Stimulated activated CD8-positive, alpha-beta memory T cell treated with anti-CD3 and anti-CD28 coated beads, Interleukin-4, amount 100 ng/mL, for 24 hours (primary cell): ENCODE measurements around the gene TMEM198.

Experiments used
- DNase-seq: peaks from one replicate; pipeline ENCODE4 v3.0.0-alpha.2; 2020; ENCODE audit warnings: low read depth

TMEM198 gene

DNA sequence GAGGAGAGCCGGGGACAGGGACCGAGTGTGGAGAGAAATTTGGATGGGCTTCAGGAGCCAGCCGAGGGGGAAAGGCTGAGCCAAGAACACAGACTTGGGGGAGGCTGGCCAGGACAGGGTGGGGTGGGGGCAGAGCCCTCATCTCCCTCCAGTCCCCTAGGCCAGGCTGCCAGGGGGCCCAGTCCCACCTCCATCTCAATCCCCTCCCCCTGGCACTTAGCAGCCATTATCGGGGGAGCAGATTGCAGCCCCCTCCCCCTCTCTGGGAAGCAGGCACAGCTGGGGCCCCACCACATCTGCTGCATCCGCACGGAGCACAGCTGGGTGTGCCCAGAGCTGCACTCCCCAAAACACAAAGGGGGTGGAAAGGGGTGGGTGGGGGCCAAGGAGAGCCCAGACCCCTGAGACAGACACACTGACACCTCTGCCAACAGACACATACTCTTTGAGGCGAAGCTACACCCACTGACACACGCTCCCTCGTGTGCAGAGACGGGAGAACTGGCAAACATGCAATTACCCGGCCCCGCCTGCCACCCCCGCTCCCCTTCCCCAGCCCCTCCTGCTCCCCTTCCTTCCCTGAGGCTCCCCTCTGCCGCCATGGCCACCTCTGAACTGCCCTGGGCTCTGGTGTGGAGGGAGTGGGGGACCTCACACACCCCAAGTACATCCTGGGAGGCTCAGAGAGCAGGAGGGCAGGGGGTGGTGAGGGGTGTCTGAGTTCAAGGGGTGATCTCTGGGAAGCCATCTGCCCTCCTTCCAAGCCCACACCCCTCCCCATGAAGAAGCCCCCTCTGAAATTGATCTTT, 34.7 kb upstream of the TMEM198 start:
- no peak for DNase-seq

DNA sequence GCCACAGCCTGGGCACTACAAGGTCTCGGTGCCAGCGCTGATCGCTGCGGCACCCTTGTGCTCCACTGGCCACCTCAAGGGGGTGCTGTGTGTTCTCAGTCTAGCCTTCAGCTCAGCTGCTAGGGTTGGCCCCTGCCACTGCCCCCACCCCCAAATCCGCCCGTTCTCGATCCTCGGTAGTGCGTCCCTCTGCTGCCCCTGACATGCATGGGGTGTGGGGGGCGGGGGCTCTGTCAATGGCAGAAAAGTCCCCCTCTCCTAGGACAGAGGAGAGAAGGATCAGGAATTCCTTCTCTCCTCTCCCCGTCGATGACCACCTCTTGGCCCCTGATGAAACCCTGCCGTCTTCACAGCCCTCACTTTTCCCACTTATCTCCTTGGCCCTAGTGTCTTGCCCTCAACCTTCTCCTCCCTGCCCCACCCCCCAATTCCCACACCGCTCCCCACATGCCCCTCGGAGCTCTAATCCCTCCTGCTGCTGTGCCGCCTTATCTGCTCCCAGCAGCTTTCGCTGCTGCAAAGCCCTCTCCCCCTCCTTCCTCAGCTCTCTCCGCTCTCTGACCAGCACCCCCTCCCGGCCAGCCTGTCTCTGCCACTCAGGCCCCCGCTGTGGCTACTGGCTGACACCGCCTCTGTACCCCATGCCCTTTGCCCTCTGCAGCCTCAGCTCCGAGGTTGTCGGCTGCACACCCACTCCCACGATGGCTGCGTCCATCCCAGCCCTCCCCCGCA, 33.9 kb upstream of the TMEM198 start:
- DNase-seq: peak; percentile 19

DNA sequence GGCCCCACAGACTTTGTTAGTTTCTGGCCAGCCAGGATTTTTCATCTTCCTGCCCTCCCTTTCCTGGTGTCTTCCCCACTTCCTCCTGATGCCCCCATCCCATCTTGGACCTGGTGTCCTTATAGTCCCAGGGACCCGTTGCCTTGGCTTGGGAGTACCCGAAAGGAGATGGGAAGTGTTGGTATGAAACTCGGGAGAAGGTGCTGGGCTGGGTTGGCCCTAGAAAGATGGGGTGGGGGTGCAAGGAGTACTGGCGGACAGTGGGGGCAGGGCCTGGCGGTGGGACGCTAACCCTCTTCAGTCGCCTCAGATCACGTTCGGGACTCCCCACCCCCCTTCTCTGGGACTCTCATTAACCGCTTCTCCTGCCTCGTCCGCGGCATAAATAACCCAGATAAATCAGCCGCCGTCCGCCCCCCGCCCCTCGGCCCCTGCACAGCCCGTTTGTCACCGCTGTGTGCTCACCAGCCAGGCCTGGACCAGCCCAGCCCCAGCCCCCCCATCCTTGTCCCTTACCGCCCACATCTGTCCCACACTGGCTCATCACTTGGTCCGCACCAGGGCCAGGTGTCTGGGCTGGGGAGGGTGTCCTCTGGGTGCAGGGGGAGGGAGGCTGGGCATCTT, 33.2 kb upstream of the TMEM198 start:
- no peak for DNase-seq

DNA sequence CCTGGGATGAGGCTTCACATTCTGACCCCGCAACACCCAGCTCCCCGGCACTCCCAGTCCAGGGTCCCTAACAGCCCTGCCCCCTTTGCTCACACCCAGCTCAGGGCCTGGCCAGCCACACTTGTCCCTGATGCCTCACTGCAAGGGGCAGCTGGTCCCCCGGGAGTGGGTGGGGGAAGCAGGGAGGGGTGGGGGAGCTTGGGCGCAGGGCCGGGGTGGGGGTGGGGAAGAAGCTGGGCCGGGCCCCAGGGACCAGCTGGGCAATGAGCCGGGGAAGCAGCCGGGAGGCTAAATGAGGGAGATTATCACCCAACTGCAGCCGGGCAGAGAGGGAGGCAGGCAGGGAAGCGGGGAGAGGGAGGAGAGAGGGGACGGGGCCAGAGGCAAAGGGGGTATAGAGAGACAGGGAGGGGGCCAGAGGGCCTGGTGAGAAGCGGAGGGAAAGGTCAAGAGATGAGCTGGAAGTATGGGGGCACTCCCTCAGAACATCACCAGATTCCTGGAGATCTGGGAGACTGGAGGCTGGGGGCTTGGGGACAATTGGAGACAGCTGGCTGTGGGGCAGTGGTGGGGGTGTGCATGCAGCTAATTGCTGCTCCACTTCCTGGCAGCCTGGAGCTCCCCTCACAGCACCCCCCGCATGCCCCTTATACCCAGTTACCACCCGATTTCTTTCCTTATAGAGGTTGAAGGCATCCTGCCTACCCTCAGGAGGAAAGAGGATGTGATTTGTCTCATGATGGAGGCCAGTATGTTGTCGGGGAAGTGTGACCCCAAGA, 32.1 kb upstream of the TMEM198 start:
- DNase-seq: no peak

DNA sequence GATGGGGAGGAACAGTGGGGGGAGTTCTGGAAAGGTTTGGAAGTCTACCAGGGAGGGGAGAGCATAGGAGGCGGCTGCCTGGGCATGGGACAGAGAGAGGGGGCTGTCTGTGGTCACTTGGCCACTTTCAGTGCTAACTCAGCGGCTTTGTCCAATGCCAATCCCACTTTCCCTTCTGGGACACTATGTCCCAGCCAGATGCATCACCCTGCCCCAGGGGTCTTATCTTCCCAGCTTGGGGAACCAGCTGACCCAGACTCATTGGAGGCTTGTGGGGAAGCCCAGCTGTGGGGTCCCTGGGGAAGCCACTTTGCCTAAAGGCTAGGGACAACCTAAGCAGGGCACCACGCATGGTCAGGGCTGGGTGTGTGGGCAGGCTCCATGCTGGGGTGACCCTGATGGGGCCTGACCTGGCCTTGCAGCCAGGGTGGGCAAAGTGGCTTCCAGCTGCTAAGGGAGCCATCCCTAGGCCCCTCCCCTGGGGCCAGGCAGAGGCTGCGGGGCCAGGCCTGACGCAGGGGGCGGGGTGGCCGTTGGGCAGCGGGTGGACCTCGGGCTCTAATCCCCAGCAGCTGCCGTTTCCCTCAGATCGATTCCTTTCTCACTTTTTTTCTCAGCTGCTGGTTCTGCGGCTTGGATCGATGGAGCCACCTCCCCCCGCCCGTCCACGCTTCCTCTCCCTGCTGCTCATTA, 31.2 kb upstream of the TMEM198 start:
- DNase-seq: no peak

DNA sequence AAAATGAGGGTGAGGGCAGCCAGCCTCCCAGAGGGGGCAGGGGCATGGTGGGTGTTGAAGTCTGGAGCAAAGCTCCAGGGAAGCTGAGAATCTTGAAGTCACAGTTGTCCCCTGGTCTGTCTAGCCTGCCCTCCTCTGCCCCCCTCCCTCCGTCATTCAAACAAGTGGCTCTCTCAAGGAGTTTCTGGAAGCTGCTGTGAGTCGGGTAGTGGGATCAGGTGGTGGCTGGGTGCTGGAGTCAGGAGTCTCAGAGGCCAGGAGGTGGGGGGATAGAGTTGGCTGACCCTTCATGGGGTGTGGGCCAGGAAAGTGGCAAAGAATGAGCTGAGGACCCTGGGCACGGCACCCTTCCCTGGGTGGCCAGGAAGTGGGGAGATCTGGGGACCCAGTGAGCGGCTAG, 30.0 kb upstream of the TMEM198 start:
- no peak for DNase-seq

DNA sequence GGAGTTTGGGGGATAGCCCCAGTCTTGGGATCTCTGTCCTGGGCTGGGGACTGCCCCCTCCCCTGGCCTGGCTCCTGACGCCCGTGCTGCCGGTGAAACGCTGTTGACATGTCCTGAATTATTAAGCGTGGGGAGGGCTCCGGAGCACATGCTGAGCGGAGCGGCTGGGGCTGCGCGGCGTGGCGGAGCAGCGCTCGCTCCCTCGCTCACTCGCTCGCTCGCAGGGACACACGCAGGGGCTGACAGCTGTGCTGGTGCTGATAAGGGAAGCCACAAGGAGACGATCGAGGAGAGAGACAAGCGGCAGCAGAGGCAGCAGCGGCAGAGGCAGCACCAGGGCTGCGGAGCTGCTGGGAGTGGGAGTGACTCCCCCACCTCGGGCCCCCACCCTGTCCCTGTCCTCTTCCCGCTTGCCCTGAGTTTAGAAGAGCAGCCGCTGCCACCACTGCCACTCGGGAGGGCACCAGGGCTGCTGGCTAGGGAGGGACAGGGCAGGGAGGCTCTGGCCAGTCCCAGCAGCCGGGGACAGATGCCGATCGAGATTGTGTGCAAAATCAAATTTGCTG, 29.5 kb upstream of the TMEM198 start, which contains the start of gene ASIC4:
TSS of gene ASIC4 (plus strand) at position 287 of the 566 bp plus-strand sequence. CDS start at position 530, 243 bp downstream.
- DNase-seq: no peak

DNA sequence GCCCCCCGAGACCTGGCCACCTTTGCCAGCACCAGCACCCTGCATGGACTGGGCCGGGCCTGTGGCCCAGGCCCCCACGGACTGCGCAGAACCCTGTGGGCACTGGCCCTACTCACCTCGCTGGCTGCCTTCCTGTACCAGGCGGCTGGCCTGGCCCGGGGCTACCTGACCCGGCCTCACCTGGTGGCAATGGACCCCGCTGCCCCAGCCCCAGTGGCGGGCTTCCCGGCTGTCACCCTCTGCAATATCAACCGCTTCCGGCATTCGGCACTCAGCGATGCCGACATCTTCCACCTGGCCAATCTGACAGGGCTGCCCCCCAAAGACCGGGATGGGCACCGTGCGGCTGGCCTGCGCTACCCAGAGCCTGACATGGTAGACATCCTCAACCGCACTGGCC, 29.0 kb upstream of the TMEM198 start:
- DNase-seq: no peak

DNA sequence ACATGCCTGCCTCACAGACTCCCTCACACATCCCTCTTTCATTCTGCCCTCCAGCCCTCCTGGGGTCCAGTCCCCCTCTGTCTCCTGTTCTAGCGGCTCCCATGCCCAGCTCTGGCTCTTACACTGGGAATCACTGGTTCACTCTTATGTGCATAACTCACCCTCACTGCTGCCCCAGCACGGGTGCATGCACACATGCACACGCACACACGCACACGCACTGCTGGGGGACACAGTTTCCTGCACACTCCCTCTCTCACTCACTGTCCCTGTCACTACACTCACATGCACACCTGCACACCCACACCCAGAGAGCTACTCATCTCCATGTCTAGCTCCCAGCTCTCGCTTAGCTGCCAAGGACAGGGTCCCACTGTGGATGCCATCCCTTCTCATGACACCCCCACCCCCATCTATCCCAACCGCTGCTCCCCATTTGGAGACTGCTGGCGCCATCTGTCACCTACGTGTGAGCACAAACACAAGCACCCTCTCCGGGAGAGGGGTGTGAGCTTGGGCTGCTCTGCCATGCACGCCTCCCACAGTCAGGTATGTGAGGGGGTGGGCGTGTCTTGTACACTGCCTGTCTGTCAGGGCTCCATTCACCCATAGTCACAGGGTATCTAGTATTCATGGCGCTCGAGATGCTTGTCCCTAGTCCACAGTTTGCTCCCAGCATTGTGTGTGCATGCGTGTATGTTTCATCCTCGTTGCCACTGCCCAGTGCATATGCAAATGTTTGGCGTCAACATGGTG, 27.8 kb upstream of the TMEM198 start:
- DNase-seq: no peak

DNA sequence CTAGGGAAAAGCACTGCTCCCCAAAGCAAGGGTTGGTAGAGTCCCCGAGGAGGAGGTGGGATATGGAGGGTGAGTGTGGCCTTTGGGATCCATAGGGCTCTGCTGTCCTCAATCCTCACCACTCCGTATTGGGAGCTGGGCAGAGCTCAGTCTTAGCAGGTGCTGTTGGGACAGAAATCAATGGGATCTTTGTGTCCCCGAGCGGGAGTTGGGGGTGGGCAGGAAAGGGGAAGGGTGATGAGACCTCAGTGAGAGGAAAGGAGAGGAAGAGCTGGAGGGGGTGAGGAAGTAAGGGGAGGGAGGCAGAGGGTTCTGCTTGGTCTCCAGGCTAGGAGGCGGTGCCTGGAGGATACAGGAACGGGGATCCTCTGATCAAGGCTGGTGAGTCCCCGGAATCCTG, 26.9 kb upstream of the TMEM198 start:
- DNase-seq: no peak

DNA sequence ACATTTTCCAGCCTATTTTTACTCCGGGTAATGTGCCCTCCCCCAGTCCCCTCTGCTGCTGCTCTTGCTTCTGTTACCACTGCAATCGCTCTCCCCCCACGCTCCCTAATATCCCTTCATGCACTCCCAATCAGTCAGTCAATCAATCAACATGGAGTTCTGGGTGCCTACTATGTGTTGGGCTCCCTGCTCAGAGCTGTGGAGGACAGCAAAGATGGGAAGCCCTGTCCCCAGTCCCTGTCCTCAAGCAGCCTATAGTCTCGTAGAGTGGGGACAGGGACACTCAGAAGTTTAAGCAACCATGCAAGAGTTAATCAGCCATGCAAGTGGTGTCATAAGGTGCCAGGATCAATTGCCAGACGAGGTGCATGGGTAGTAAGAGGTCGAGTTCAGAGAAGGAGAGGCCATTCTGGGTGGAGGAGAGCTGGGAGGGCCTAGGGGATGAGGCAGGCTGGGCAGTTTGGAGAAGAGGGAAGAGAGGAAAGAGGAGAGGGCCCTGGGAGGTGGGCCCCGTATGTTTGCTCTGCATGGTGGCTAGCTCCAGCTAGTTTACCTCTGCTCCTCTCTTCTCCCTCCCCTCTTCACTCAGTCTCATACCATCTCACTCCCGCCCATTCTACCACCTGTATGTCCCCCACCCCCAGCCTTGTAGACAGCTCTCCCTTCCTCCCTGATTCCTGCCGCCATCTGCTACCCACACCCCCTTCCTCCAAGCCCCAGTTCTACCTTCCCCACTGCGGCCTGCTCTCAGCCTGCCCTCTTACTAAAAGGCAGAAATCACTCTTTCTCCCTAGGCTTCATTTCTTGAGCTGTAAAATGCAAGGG, 25.7 kb upstream of the TMEM198 start:
- no peak for DNase-seq

DNA sequence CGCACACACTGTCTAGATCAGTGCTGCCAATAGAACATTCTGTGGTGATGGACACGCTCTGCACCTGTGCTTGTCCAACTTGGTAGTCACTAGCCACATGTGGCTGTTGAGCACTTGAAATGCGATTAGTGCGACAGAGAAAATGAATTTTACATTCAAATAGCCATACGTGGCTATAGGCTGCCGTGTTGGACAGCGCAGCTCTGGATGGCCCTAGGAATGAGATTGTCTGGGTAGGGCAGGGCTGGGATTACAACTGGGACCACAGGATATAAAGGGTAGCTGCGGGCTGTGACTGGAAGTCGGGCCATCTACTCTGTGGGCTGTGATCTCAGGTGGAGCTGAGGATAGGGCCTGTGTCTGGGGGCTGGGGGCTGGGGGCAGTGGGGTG, 24.3 kb upstream of the TMEM198 start:
- no peak for DNase-seq

DNA sequence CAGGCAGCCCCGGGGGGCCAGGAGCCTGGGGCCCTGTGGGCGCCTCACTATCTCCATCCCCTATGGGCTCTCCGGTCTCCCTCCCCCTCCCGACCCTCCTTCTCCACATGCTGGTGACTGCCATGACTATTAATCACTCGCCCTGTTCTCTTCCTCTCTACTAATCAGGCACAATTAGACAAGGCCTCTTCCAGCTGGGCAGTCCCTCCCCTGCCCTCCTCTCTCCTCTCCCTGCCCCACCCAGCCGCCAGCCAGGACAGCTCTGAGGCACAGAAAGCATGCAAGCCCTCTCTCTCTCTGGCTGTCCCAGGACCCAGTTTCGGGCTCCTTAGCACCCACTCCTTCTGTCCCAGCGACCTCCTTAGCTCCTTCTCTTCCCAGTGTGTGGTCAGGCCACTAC, 23.7 kb upstream of the TMEM198 start:
- DNase-seq: no peak

DNA sequence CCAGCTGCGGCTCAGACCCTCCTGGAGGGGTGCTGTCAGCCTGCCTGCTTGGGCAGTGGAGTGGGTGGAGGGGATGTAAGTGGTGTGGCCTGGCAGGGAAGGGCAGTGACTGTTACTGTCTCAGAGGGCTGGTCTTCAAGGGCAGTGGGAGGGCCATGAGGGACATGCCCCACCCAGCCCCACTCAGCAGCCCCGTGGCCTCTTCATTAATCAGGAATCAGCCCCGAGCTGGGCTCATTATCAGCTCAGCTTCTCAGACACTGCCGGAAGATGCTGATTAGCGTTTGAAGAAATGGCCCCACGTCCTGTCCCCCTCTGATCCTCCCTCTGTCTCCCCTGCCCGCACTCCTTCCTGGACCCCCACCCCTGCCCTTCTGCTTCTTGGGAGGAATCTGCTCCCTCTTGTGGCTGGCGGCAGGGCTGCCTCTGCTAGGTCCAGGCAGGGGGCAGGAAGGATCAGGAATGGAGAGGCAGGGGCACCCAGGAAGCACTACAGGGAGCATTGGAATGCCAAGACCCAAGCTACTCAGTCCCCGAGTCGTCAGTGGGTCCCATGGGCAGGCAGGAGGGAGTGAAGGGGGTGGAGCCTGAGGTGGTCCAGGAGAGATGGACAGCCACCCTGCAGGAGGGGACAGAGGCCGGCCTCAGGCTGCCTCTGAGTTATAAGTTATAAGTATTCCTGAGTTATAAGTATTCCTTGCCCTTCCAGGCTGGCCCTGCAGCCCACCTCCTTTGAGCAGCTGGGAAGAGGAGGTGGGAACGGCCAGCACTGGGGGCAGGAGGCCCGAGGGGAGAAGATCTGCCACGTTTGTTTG, 22.6 kb upstream of the TMEM198 start:
- DNase-seq: no peak

DNA sequence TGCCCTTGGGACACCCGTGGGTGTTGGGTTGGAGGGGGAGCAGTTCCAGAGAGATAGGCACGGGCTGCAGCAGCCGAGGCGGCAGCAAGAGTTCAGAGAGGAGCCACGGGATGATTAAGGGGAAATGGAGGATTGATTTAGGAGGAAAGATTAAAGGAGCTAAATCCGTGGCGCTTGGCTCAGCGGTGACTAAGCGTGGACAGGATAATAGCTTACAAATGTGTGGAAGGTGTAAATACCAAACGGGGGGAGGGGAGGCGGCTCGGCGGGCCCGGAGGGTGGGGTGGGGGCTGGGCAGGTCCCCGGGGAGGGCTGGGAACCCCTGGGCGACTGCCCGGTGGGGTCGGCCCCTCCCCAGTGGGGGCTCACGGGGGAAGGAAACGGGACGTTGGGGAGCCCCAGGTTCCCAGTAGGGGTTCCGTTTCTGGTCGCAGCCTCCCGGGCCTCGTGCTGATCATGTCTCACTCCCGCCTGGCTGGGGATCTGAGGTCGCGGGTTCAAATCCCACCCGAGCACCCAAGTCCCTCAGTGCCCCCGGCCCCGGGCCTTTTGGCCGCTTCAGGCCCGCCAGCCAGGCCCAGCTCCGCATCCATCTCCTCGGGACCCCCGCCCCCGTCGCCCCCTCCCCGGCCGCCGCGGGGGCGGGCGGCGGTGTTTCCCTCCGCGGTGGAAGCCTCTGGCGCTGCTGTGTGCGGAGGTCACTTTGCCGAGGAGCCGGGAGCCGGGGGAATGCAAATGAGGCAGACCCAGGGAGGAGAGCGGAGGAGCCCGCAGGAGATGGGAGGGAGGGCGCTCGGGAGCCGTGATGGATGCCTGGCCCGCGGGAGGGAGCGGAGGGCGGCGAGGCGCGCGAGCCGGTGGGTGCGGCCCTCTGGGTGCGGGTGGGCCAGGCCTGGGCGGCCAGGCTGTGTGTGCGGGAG, 21.5 kb upstream of the TMEM198 start:
- no peak for DNase-seq

DNA sequence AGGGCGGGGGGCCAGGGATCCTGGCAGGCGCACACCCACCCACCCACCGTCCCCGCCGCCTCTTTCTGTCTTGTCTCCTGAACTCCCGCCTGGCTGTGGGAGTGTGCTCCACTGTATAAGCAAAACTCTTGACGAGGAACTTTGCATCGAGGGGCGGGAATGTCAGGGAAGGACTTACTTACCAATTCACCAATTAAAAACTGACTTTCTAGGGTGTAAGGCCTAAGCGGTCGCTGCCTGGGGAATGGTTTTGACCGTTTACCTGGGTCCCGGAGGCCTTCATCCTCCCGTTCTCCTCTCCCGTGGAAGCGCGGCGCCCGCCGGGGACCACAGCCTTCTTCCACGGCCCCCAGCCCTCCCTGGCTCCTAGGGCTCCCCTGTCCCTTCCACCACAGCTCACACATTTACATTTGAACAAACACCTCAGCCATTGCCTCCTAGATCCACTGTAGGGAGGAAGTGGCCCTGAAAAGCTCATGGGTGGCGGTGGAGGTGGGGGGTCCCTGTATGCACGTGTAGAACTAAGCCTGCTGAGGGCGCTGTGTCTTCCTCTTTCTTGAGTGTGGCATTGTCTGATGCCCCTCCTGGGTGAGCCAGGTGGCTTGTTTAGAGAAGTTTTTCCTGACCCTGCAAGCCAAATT, 20.7 kb upstream of the TMEM198 start:
- no peak for DNase-seq

DNA sequence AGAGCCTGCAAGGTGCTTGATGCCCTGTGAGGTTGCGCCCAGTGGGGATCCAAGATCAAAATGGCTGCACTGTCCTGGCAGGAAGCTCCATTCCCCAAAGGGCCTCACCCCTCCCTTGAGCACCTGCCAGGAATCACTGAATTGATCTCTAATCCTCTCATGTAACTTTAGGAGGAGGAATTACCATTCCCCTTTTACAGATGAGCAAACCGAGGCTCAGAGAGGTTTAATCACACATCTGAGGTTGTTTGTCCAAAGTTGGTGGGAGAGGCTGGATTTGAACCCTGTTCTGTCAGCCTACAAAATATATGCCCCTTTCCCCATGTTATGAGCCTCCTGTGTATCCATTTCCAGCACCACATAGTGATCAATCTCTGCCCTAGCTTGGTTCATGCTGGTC, 19.0 kb upstream of the TMEM198 start:
- no peak for DNase-seq
